Nephron (organoid): ENCODE data around the gene TAS2R38.

ENCODE experiments used
- H3K27ac Mint-ChIP-seq, 3 experiments: 2 replicates each; pipeline ENCODE4 v1.8.0; 2020; ENCODE audit warnings: mixed read lengths in 3 of 3, mild to moderate bottlenecking in 2 of 3, moderate library complexity in 1 of 3
- H3K27me3 Mint-ChIP-seq: 2 replicates; pipeline ENCODE4 v1.8.0; 2021; ENCODE audit warnings: low read depth, mild to moderate bottlenecking, moderate library complexity, mixed read lengths
- H3K36me3 Mint-ChIP-seq: 2 replicates; pipeline ENCODE4 v1.8.0; 2020; ENCODE audit warnings: low read depth, mixed read lengths
- H3K4me1 Mint-ChIP-seq: 2 replicates; pipeline ENCODE4 v1.8.0; 2020; ENCODE audit warnings: mixed read lengths
- H3K4me3 Mint-ChIP-seq, 3 experiments: 2 replicates each; pipeline ENCODE4 v1.8.0; 2020; ENCODE audit warnings: mild to moderate bottlenecking in 3 of 3, mixed read lengths in 3 of 3, moderate library complexity in 2 of 3
- H3K9me3 Mint-ChIP-seq: 2 replicates; pipeline ENCODE4 v1.8.0; 2020; ENCODE audit warnings: mixed read lengths
- CTCF ChIP-seq, 3 experiments: fragments of 200-600 bp; sonication (generic); IDR thresholded peaks; one replicate each; pipeline ENCODE4 v1.5.0; 2021; ENCODE audit warnings: antibody characterized with exemption in 3 of 3; ENCODE audit not compliant: unreplicated experiment in 3 of 3

Gene TAS2R38

GRCh38 chr7:141979568-141979967, 6.0 kb upstream of the TAS2R38 start:
- no peak overlapping the region for H3K4me3 Mint-ChIP-seq
- H3K27ac Mint-ChIP-seq = no peak overlapping the region
- H3K36me3 Mint-ChIP-seq = no peaks in the 10 kb centered on the region
- H3K9me3 Mint-ChIP-seq = peaks cover 2% of the 10 kb centered on the region
- no peak for TF ChIP-seq CTCF (IDR thresholded peaks at IDR 0.05; ENCODE audit: unreplicated experiment in 3 of 3)
- no peaks in the 10 kb centered on the region for H3K4me1 Mint-ChIP-seq
- H3K27me3 Mint-ChIP-seq = no peaks in the 10 kb centered on the region

GRCh38 chr7:141978351-141978750, 4.8 kb upstream of the TAS2R38 start:
- Mint-ChIP-seq H3K36me3 (no peaks in the 10 kb centered on the region), H3K4me3 (no peak overlapping the region), H3K9me3 (peaks cover 2% of the 10 kb centered on the region), H3K27me3 (no peaks in the 10 kb centered on the region), H3K4me1 (no peaks in the 10 kb centered on the region), H3K27ac (peak overlapping the region; percentile 12 to 62 (median 19))
- TF ChIP-seq CTCF (IDR thresholded peaks at IDR 0.05; ENCODE audit: unreplicated experiment in 3 of 3) = no peak

GRCh38 chr7:141976524-141977245, 3.1 kb upstream of the TAS2R38 start:
- peaks cover 6% of the 10 kb centered on the region for H3K27me3 Mint-ChIP-seq
- H3K4me1 Mint-ChIP-seq = no peaks in the 10 kb centered on the region
- no peak overlapping the region for H3K27ac Mint-ChIP-seq
- H3K4me3 Mint-ChIP-seq = peak overlapping the region; percentile 45 to 58 (median 56)
- peaks cover 2% of the 10 kb centered on the region for H3K9me3 Mint-ChIP-seq
- TF ChIP-seq CTCF (IDR thresholded peaks at IDR 0.05; ENCODE audit: unreplicated experiment in 3 of 3) = no peak
- no peaks in the 10 kb centered on the region for H3K36me3 Mint-ChIP-seq

- Mint-ChIP-seq H3K27ac (no peak overlapping the region), H3K27me3 (peaks cover 6% of the 10 kb centered on the region), H3K36me3 (no peaks in the 10 kb centered on the region), H3K9me3 (peaks cover 2% of the 10 kb centered on the region), H3K4me3 (peak overlapping the region; percentile 45 to 58 (median 56)), H3K4me1 (no peaks in the 10 kb centered on the region)
- peak; percentile 79 to 90 (median 85) for TF ChIP-seq CTCF (IDR thresholded peaks at IDR 0.05; ENCODE audit: unreplicated experiment in 3 of 3)
Observed at GRCh38 chr7:141975806-141976523, 2.4 kb upstream of the TAS2R38 start.

- H3K4me3 Mint-ChIP-seq = no peak overlapping the region
- no peaks in the 10 kb centered on the region for H3K36me3 Mint-ChIP-seq
- H3K9me3 Mint-ChIP-seq = peaks cover 2% of the 10 kb centered on the region
- no peaks in the 10 kb centered on the region for H3K4me1 Mint-ChIP-seq
- TF ChIP-seq CTCF (IDR thresholded peaks at IDR 0.05; ENCODE audit: unreplicated experiment in 3 of 3) = peak in 2 of 3 experiments; percentile 24 to 44
- no peak overlapping the region for H3K27ac Mint-ChIP-seq
- peaks cover 6% of the 10 kb centered on the region for H3K27me3 Mint-ChIP-seq
Observed at GRCh38 chr7:141974831-141975230, 1.3 kb upstream of the TAS2R38 start.
